Lung (tissue), 16 donors: ENCODE measurements around the gene MANSC1. TPM values are rescaled to one million over a fixed set of nuclear protein-coding genes. Genes with fewer than 3 reads are reported as not detected.

ENCODE experiments used
- ATAC-seq: fragments of 200-7000 bp; cut with Tn5 transposase; one replicate; pipeline ENCODE4 v1.9.1; 2020; ENCODE audit warnings: moderate number of reproducible peaks; ENCODE audit not compliant: insufficient read depth, low FRiP score
- DNase-seq, 3 donors: peaks; one replicate each; pipeline ENCODE4 v3.0.0-alpha.2; 2013 to 2017
- H3K27ac ChIP-seq, 2 donors: one replicate each; pipeline ENCODE4 v1.5.1; 2013; ENCODE audit warnings: mild to moderate bottlenecking in 2 of 2, moderate library complexity in 2 of 2, control low read depth in 1 of 2, inconsistent platforms in 1 of 2, low read depth in 1 of 2, low read length in 1 of 2
- H3K27me3 ChIP-seq, 3 donors: one replicate each; pipeline ENCODE4 v1.5.1; 2013; ENCODE audit warnings: low read length in 2 of 3; ENCODE audit not compliant: control insufficient read depth in 3 of 3, insufficient read depth in 3 of 3
- H3K36me3 ChIP-seq, 4 donors: one replicate each; pipeline ENCODE4 v1.5.1; 2013; ENCODE audit warnings: low read length in 4 of 4, mild to moderate bottlenecking in 1 of 4, moderate library complexity in 1 of 4; ENCODE audit not compliant: control insufficient read depth in 4 of 4, insufficient read depth in 4 of 4
- H3K4me1 ChIP-seq, 5 donors: one replicate each; pipeline ENCODE4 v1.5.1; 2013; ENCODE audit warnings: low read length in 5 of 5, mild to moderate bottlenecking in 2 of 5, moderate library complexity in 1 of 5; ENCODE audit not compliant: control insufficient read depth in 5 of 5, insufficient read depth in 5 of 5
- H3K4me3 ChIP-seq: one replicate; pipeline ENCODE4 v1.5.1; 2013; ENCODE audit warnings: mild to moderate bottlenecking, control low read depth, moderate library complexity
- H3K9ac ChIP-seq, 2 donors: one replicate each; pipeline ENCODE4 v1.5.1; 2013; ENCODE audit warnings: low read length in 2 of 2, control low read depth in 1 of 2; ENCODE audit not compliant: insufficient read depth in 1 of 2
- H3K9me3 ChIP-seq, 4 donors: one replicate each; pipeline ENCODE4 v1.5.1; 2013; ENCODE audit warnings: low read length in 3 of 4, mild to moderate bottlenecking in 1 of 4, moderate library complexity in 1 of 4; ENCODE audit not compliant: control insufficient read depth in 4 of 4, insufficient read depth in 3 of 4
- CTCF ChIP-seq: IDR thresholded peaks from 2 replicates; pipeline ENCODE4 v1.5.1; 2012; ENCODE audit warnings: mild to moderate bottlenecking; ENCODE audit errors: control extremely low read depth, extremely low read depth
- WGBS, 2 donors: extraction: QIAGEN DNeasy Blood & Tissue Kit; methylation state at CpG; one replicate each; pipeline ENCODE4 v1.1.7; 2013; 5-methylcytosine and 5-hydroxymethylcytosine counted together
- long read RNA-seq, 5 donors: transcript quantifications; one replicate each; lab custom pipeline, GENCODE V29; 2026
- polyA plus RNA-seq, 2 donors: library from polyadenylated mRNA; stranded (reverse); fragments of 200-250 nt; gene quantifications; one replicate each; pipeline ENCODE4 v1.2.1, GENCODE V29; 2013
- total RNA-seq, 2 donors: library from RNA; depleted of rRNA in 1 of 2; stranded (reverse); fragments of >200 nt in 1 of 2; gene quantifications; one replicate each; pipeline ENCODE4 v1.2.1, GENCODE V29; 2014 to 2021
- donor health status: control.
- donor health status: control.
- donor health status: Bipolar disorder and iron deficiency.
- donor health status: healthy.
- donor health status: DM: yes; HTN: yes; CAD: no.

The MANSC1 gene
- total RNA-seq, result 10 to 100 TPM in 1 of 2 donors, 1 to 10 TPM in 1; 8.0 to 26.7 TPM
- polyA plus RNA-seq, result 10 to 100 TPM; 12.8 to 17.8 TPM
- long read RNA-seq, donor 1, full-length matches to known transcripts, result 8 of 8 reads
- long read RNA-seq, donor 1, partial matches to known transcripts, result 0 of 8 reads
- long read RNA-seq, donor 1, other reads (novel, unspliced or antisense), result 0 of 8 reads
- long read RNA-seq, donor 2, full-length matches to known transcripts, result 4 of 4 reads
- long read RNA-seq, donor 2, partial matches to known transcripts, result 0 of 4 reads
- long read RNA-seq, donor 2, other reads (novel, unspliced or antisense), result 0 of 4 reads
- long read RNA-seq, donor 3, full-length matches to known transcripts, result 4 of 4 reads
- long read RNA-seq, donor 3, partial matches to known transcripts, result 0 of 4 reads
- long read RNA-seq, donor 3, other reads (novel, unspliced or antisense), result 0 of 4 reads
- long read RNA-seq, donor 4, full-length matches to known transcripts, result 2 of 2 reads
- long read RNA-seq, donor 4, partial matches to known transcripts, result 0 of 2 reads
- long read RNA-seq, donor 4, other reads (novel, unspliced or antisense), result 0 of 2 reads
- long read RNA-seq, donor 5, full-length matches to known transcripts, result 11 of 16 reads
- long read RNA-seq, donor 5, partial matches to known transcripts, result 5 of 16 reads
- long read RNA-seq, donor 5, other reads (novel, unspliced or antisense), result 0 of 16 reads

DNA sequence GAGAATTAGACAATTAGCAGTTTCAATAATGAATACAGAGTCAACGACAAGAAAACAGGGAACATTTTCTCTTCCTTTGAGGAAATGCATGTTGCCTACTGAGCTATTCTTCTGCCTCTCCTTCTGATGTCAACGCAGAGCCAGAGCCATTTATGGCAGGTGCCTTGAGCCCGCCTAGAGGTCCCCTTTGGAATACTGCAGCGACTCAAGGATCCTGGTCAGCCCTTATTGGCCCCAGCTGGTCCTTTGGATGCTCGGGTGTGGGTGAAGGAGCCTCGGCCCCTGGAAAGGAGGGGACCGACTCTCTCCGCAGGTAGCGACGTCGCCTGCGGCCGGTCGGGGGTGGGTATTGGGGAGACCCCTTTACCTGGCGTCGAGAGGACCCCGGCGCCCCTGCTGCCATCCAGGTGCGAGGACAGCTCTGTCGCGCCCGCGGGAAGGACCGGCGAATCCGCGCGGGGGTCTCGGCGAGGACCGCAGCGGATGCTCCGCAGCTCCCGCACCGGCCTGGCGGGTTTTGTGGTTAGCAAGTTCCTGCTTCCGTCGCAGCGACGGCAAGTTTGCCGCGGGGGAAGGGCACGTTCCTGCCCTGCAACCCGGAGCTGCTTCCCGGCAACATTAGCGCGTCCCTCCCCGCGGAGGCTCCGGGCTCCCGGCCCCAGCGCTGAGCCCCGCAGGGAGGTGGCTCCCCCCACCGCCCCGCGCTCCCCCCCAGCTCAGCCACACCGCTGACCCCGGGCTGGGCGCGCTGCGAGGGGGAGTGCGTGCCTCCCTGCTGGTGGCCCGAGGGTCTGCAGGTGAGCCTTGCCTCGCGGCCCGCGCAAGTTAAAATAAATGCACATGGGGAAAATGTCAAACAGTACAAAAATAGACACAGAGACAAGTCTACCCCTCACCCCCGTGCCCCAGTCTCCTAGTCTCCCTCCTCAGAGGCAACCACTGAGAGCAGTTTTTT lies at the start of gene MANSC1:
Gene MANSC1, minus strand, starts transcription at position 532 of the 955 bp plus-strand sequence. CDS start 6,928 bp downstream, outside the sequence.
- H3K9me3 ChIP-seq, result no peaks in the 10 kb centered on the region
- WGBS, 2 donors, result 0 to 1% methylated on average over 62 to 68 of the region's 68 CpGs
- H3K9ac ChIP-seq, result peak within 1 kb of the TSS; percentile 28 to 75
- H3K27me3 ChIP-seq, result no peaks in the 10 kb centered on the region
- ATAC-seq (peak; percentile 68), DNase-seq (peak; percentile 66 to 77 (median 73))
- no peaks in the 10 kb centered on the region for H3K36me3 ChIP-seq
- peak within 1 kb of the TSS; percentile 77 to 84 for H3K27ac ChIP-seq
- TF ChIP-seq CTCF, result no peak
- peak within 1 kb of the TSS; percentile 61 for H3K4me3 ChIP-seq
- peaks cover 0 to 3% (median 0%) of the 10 kb centered on the region in 5 donors for H3K4me1 ChIP-seq

GRCh38 chr12:12399161-12399560 lies 49.1 kb upstream of the MANSC1 start:
- Histone ChIP-seq H3K9me3 (no peaks in the 10 kb centered on the region), H3K36me3 (no peaks in the 10 kb centered on the region), H3K9ac (no peak overlapping the region), H3K27ac (peak overlapping the region in 1 of 2 donors; percentile 46), H3K4me1 (peaks cover 2 to 35% (median 13%) of the 10 kb centered on the region in 5 donors), H3K4me3 (no peak overlapping the region), H3K27me3 (no peaks in the 10 kb centered on the region)
- no peak for TF ChIP-seq CTCF
- ATAC-seq, result no peak
- 52 to 73% methylated on average over 1 of the region's 1 CpG for WGBS, 2 donors
- DNase-seq, result no peak

DNA sequence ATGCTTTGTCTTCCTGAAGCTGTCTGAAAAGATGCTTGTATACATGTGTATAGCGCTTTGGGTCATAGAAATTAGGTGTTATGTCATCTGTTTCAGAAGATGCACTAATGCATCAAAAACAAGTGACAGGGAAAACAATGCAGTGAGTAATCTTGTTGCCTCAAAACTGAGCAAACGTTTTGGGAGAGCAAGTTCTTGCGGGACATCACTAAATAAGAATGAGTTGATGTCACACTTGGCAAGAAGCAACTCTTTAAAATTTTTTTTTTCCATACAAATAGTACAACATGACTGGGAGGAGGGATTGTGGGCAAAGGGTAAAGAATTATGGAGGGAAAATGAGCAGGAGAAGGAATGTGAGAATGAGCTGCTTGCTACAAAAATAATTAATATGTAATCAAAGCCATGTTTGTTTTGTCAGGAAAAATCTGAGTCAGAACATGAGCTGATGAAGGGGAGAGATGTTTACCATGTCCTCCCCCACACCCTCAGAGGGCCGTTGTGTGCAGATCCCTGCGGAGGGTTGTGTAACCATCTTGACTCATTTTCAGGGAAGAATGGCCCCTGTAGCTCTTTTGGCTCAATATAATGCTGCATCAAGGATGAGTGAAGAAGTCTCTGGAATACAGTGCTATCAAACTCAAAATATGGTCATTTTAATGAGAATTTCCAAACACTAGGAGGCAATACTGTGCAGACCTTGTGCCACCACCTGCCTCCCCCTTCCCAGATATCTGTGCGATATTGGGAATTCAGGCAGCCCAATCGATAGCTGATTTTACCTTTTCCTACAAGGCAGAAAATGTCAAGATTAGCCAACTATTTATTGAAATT lies 48.2 kb upstream of the MANSC1 start:
- Histone ChIP-seq H3K36me3 (no peaks in the 10 kb centered on the region), H3K27me3 (no peaks in the 10 kb centered on the region), H3K9ac (peak overlapping the region in 1 of 2 donors; percentile 61), H3K27ac (peak overlapping the region; percentile 16 to 55), H3K4me3 (no peak overlapping the region), H3K9me3 (no peaks in the 10 kb centered on the region), H3K4me1 (peaks cover 0 to 33% (median 13%) of the 10 kb centered on the region in 5 donors)
- no peak for TF ChIP-seq CTCF
- DNase-seq (peak; percentile 72 to 94 (median 89)), ATAC-seq (peak; percentile 90)
- WGBS, 2 donors, result 54 to 60% methylated on average over 7 of the region's 7 CpGs
